Limb (tissue), 2 donors: Measurements from ENCODE around the gene PSAPL1.

ENCODE experiments used
- DNase-seq, 2 donors: peaks; one replicate each; pipeline ENCODE4 v3.0.0-alpha.2; 2016; ENCODE audit errors: extremely low spot score in 2 of 2

Gene PSAPL1, protein sequence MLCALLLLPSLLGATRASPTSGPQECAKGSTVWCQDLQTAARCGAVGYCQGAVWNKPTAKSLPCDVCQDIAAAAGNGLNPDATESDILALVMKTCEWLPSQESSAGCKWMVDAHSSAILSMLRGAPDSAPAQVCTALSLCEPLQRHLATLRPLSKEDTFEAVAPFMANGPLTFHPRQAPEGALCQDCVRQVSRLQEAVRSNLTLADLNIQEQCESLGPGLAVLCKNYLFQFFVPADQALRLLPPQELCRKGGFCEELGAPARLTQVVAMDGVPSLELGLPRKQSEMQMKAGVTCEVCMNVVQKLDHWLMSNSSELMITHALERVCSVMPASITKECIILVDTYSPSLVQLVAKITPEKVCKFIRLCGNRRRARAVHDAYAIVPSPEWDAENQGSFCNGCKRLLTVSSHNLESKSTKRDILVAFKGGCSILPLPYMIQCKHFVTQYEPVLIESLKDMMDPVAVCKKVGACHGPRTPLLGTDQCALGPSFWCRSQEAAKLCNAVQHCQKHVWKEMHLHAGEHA

DNA sequence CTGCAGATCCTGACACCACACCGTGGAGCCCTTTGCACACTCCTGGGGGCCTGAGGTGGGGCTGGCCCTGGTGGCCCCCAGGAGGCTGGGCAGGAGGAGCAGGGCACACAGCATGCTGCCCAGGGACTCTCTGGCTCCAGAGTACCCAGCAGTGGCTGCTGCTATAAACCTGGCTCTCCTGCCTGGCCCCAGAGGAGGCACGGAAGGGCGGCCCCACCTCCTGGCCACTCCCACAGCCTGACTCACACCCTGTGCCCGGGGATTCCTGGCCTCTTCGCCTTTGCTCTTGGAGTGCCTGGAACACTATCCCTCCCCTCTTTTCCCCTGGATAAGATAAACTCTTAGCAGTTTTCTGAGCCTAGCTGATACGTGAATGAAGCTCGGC is at the start of gene PSAPL1:
TSS of gene PSAPL1 (minus strand) at position 165 of the 385 bp plus-strand sequence. CDS start at position 114, 51 bp downstream.
- DNase-seq, result no peak

DNA sequence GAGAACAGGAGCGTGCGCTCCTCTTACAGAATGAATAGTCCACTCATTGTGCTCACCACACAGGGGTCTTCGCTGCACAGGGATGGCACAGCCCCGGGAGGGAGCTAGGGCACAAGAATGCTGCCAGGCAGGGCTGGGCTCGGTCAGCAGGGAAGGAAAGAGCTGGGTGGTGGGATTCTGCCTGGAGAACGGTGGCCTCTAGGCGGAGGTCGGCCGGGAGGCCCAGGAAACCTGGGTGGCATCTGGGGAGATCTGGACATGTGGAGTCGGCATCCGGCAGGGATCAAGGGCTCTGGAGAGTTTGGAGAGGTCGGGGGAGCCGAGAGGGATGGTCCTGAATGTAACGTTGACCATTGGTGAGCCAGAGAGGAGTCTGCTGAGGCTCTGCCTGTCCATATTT is 46.5 kb upstream of the PSAPL1 start:
- no peak for DNase-seq

GRCh38 chr4:7480423-7480822 is 45.7 kb upstream of the PSAPL1 start:
- DNase-seq, result no peak

DNA sequence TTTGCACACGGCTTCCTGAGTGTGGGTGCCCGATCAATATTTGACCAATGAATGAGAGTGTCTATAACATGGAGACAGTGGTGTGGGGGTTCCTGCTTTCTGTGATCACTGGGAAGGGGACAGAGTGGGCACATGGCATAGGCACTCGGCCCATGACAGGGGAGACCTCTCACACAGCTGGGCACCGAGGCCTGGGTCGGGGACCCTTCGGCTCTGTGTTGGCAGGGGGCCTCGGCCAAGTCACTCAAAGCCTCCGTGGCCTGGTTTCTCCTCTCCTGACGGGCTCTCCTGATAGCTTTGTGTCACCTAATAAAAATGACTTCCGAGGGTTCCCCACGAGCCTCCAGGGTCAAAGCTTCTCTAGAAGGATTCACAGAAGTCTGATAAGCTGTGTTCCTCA is 43.9 kb upstream of the PSAPL1 start:
- no peak for DNase-seq

DNA sequence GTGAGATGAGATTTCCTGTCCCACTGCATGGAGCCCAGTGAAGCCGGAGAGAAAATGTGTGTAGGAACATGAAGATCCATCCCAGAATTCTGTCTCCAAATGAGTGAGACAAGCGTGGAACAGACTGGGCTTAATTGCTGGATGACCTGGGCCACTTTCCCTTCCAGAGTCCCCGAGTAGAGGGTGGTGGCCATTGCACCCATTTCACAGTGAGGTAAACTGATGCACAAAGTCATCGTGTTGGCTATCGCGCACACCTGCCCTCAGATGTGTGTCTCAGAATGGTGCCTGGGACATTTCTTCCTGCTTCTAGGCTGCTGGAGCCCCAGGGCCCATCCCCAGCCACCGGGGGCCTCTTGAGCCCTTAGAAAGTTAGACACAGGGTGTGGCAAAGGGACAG is 43.0 kb upstream of the PSAPL1 start:
- no peak for DNase-seq

DNA sequence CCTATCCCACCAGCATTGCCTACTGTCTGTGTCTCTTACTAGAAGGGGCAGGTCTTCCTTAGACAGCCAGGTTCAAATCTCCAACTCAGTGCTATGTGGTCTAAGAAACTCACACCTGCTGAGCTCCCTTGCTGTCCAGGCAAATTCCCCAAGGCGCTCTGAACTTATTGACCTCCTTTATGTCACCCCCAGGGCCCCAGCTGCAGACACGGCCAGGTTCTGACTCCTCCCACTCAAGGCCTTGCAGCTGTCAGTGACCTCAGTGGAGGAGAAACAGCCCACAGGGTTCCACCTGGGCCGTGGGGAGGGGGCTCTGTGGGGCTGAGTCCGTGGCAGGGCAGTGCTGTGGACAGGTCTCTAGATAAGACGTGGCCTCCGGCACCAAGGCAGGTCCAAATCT is 42.1 kb upstream of the PSAPL1 start:
- DNase-seq, result no peak

DNA sequence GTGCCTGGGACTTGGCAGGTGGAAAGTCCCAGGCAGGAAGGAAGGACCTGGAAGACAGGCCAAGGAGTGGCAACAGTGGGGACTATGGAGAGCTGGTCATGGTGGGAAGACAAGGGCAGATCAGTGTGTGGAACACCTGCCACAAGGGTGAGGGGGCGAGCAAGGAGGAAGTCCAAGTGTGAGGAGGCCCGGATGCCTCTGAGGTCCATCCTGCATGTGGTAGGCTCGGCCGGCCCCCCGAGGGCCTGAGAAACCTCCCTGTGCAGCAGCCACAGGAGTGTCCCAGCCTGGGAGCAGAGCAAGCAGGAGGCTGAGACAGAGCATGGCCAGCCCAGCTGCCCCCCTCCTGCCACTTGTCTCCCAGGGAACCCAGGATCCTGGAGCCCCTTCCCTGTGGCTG is 40.5 kb upstream of the PSAPL1 start:
- DNase-seq, result no peak

GRCh38 chr4:7474320-7474719 is 39.6 kb upstream of the PSAPL1 start:
- DNase-seq, result no peak

DNA sequence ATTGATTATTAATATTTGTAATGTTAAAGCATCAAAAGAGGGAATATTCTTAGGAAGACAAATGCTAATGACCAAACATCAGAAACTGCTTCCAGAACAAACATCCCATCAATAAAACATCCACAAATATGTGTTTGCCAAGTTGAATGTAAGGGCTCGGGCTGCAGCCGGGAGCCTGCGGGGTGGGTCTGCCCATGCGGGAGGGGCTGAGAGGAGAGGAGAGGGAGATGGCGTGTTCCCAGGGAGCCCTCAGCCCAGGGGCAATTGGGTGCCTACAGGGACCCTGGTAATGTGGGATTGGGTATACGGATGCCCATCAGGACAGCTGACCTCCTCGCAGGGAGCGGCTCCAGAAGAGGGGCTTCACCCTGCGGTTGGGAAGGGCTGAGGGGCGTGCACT is 38.4 kb upstream of the PSAPL1 start:
- DNase-seq, result no peak

DNA sequence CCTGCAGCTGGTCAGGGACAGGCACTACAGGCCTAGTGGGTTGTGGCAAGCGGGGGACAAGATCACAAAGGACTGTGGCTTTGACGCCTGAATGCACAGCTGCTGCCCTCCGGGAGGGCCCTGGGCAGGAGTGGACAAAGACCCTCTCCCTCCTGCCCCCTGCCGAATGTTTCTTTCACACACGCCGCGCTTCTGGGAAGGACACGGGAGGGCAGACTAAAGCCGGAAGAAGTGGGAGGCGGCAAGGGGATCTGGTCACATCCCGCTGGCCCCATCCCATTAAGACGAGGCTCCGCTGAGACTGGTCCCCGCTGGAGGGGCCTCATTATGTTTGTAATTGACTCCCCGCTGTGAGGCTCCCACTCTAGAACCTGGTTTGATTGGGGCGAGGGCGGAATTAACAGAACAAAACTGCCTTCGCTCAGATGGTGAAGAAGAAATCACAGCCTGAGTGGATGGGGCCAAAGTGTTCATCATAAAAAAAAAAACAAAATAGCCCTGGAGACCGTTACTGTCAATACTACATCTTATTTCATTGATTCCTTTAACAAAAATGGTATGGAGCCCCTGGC is 37.8 kb upstream of the PSAPL1 start:
- peak in 1 of 2 donors; percentile 53 for DNase-seq

DNA sequence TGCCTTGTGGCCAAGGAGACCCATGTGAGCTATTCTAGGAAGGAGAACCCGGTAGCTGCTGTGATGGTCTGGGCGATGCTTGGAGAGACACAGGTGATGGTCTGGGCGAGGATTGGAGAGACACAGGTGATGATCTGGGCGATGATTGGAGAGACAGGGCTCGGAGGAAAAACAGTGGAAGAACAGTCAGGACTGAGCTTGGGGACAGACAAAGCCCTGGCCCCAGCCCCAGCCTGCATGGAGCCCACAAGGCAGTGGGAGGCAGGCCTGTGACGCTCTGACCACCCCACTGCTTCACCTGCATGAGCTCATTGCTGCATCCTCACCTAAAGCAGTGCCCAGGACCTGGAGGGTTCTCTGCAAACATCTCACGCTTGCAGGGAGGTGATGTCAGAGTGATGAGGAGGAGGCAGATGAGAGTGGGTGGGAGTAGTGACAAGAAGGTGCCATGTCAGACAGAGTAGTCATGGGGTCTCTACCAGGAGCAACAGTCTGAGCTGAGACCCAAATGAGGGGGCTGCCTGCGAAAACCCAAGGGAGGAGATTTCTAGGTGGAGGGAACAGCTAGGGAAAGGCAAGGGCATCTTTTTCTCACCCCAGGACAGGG is 35.9 kb upstream of the PSAPL1 start:
- no peak for DNase-seq

GRCh38 chr4:7470111-7470510 is 35.4 kb upstream of the PSAPL1 start:
- no peak for DNase-seq

DNA sequence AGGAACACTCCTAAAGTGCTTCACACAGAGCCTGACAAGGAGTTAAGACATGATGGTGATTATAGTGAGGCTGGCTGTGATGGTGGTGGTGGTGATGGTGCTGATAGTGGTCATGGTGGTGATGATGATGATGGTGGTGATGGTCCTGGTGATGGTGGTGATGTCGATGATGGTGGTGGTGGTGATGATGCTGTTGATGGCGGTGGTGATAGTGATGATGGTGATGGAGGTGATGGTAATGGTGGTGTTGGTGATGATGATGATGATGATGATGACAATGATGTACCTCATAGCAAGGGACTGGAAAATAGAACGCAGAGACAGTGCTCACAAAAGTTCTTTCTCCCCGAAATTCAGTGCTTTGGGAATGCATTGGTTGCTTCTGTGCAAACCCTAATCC is 34.3 kb upstream of the PSAPL1 start:
- DNase-seq, result no peak

- DNase-seq, result no peak
Observed at GRCh38 chr4:7467471-7467870, 32.7 kb upstream of the PSAPL1 start.

DNA sequence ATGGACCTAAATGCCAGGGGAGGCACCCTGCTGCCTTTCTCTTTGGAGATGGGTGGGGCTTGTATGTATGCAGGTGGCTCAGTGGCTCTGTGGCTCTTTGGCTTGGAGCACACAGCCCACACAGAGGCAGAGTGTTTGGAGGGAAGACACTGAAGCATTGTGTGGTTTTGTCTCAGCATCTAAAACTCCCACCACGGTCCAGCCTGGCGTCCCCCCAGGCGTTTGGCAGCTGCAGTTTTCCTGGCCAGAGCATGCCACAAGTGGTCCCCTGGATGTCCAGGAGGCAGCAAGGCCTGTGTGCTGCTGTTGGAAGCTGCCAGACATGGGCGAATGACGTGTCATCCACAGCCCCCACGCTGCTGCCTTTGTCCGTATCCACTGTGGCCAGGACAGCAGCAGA is 32.2 kb upstream of the PSAPL1 start:
- no peak for DNase-seq

GRCh38 chr4:7466215-7466614 is 31.5 kb upstream of the PSAPL1 start:
- DNase-seq, result no peak

- no peak for DNase-seq
Observed at GRCh38 chr4:7465017-7465416, 30.3 kb upstream of the PSAPL1 start.

- DNase-seq, result no peak
Observed at GRCh38 chr4:7464259-7464655, 29.5 kb upstream of the PSAPL1 start.

DNA sequence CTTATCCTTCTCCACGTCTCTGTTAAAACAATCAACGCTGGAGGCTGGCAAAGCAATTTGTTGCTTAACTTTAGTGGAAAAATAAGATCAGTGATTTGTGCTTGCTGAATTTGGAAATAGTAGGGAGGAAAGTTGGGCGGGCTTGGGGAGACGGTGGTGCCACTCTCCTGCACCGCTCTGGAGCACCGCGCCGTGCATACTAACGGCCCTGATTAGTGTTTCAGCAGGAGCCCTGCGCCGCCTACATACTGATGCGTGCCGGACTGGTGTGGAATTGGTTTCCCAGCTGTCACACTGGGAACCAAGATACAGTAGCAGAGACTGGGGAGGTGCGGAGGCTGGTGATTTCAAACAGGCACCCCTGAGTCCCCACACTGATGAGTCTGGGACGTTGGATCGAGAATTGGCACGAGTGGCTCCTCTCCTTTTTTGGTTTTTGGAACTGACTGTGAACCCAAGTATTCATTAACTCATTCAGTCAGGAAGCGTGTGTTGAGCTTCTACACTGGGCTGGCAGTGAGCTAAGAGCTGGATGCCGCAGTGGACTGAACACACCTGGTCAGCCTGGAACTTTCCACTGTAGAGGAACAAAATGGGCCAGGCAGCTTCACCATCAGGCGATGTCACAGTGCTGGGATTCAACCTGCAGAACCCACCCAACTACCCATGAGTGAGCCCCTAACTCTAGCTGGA is 29.0 kb upstream of the PSAPL1 start:
- peak; percentile 56 to 58 for DNase-seq

GRCh38 chr4:7462509-7462971 is 27.8 kb upstream of the PSAPL1 start:
- DNase-seq, result no peak

DNA sequence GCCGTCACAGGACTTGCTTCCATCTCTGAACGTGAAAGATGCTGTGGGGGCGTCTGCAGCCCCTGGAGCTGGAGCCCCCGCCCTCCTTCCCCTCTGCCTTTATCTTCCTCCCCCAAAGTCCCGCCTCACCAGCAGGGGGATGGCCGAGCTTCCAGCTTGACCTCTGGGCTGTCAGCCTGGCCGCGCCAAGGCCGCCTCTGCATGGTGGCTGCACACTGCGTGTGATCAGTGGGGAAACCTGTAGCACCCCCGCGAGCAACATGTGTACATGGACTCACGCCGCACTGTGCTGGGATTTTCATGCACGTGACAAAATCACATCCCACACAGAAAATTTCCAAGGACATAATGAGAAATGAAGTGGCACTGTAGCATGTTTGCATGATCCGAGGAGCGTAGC is 26.5 kb upstream of the PSAPL1 start:
- DNase-seq, result no peak

DNA sequence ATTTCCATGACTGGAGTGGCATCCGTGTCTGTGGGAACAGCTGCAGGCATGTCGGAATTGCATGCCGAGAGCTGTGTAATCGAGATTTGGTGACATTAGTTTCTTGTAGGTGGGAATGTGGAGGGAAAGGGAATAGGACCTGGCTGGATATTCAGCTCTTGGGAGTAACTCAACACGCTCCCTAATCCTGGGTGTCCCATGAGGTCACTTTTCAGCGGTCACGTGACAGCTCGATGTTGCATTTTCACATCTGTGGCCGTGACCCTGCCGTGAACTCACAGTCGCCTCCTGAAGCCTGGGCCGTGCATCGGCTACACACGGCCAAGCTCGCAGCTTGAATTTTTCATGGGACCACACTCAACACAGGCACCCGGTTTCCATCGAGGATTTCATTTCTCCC is 25.8 kb upstream of the PSAPL1 start:
- DNase-seq, result peak; percentile 54 to 64
